Measurements from ENCODE around the gene TPX2.
"Not testable (repeated sequence)": the region's sequence is repeated elsewhere in the genome, so short reads cannot be mapped to it uniquely, and the experiment has no call there.

Gene TPX2

DNA sequence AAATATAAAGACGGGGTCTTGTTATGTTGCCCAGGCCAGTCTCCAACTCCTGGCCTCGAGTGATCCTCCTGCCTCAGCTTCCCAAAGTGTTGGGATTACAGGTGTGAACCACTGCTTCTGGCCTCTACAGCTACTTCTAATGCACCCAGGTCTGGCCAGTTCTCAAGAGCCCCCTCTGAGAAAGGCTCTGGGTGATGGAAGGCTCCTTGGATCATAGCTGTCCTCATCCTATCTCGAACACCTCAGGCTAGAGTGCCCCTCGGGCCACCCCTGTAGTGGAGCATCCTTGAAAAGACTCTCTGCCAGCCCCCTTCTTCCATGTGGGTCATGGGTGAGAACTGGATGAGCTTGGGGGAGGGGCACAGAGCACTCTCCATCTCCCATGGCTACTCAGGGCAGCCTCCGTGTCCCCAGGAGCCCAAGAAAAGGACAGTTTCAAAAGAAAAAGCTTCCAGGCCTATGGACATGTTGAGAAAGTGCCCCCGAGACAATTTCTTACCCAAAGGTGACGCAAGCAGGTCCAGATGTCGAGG lies 79.4 kb downstream of the TPX2 start:
- no peak for DNase-seq

DNA sequence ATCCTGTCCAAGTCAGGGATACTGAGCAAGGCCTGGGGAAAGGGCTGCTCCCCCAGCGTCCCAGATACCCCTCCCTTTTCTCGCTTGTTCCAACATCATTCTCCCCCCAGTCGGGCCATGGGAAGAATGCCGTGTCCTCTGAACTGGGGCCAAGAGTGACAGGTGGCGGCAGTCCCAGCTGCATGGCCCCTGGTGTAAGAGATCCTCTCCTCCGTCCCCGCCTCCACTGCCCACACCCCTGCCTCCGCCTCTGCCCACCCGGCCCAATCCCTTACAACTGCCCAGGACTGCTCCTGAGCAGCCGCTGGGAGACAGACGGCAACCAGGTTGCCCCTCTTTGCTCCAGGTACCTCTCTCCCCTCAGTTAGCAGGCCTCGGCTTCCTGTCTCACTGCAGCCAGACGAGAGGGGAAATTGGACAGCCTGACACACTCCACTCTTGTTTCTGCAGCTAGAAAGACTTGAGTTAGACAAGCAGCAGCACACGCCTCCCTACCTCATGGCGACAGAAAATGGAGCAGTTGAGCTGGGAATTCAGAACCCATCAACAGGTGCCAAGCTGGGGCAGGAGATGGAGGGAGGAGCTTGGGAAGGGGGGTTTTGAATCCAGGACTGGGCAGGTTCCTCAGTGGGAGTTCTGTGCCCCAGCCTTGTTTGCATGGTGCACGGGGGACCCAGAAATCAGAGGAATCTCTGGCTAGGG lies 80.1 kb downstream of the TPX2 start, which contains the start of gene MYLK2:
MYLK2 (plus strand) TSS at position 274 of the 702 bp plus-strand sequence; CDS start at position 499, 225 bp downstream.
- no peak for DNase-seq

DNA sequence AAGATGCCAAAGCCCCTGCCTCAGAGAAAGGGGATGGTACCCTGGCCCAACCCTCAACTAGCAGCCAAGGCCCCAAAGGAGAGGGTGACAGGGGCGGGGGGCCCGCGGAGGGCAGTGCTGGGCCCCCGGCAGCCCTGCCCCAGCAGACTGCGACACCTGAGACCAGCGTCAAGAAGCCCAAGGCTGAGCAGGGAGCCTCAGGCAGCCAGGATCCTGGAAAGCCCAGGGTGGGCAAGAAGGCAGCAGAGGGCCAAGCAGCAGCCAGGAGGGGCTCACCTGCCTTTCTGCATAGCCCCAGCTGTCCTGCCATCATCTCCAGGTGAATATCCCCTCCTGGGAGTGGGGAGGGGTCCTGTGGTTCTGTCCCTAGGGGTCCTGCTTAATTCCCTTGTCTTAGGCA lies 81.1 kb downstream of the TPX2 start:
- DNase-seq = no peak

DNA sequence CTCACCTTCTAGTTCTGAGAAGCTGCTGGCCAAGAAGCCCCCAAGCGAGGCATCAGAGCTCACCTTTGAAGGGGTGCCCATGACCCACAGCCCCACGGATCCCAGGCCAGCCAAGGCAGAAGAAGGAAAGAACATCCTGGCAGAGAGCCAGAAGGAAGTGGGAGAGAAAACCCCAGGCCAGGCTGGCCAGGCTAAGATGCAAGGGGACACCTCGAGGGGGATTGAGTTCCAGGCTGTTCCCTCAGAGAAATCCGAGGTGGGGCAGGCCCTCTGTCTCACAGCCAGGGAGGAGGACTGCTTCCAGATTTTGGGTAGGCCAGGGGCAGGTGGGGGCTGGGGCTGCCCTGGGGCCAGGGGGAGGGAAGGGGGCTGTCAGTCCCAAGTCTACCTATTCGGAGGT lies 82.3 kb downstream of the TPX2 start:
- DNase-seq = no peak

DNA sequence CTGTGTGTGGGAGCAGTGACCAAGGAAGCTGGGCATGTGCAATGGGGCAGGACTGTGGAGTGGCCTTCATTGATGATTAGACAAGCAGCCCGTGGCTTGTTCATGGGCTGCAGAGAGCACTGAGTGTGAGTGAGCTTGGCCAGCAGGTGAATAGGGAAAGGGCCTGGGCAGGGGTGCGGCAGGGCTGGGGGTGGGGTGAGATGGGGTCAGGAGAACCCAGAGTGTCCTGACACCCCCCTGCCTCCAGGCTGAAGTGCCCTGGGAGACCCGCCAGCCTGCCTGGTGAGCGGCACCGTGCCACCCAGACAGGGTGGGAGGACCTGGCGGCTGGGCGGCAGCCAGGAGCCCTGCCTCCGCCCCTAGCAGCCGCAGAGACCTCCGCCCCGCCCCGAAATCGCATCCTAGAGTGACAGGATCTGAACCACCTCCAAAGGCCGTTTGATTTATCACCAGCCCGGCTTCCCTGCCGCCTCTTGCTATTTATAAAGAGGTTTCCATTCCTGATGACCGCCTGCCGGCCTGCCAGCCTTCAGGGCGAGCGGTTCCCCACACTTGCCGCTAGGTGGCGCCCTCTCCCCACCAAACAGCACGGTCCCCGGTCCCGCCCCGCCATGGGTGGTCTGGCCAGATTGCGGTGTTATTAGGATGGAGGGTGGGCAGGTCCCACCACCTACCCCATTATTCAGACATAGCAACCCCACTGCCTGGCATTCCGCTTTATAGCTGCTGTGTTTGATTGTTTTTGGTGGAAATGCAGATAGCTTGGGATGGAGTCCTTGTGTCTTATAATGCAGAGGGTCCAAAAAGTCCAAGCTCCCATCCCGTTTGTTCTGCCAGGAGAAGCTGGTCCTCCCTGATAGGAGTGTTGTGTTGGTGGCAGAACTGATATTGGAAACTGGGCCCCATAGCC lies 83.6 kb downstream of the TPX2 start:
- DNase-seq = peak; percentile 33

DNA sequence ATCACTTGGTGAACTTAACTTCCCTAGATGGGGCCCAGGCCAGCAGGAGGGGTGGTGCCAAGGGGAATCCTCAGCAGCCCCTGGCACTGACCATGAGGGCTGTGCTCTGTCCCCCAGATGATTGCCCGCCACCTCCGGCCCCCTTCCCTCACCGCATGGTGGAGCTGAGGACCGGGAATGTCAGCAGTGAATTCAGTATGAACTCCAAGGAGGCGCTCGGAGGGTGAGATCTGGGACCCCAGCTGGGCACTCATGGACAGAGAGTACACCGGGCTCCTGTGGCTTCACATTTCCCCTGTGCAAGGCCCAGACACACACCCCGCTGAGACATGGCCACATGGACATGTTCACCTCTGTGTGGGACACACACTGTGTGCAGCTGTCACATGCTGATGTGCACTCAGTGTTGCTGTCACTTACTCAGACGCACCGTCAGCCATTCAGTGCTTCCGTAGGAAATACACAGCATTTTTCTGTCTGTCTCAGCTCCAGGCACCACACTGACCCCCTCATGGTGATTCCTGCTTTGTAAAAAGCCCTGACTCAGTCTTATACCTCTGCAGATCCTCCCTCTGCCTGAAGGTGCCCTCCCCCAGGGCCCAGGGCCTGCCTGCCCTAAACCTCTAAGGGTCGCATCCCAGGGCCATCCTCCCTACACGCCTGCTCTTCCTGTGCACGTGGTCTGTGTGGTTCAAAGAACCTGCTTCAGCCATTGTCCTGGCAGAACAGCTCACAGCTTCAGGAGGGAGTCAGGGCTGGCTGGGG lies 84.5 kb downstream of the TPX2 start:
- no peak for DNase-seq

DNA sequence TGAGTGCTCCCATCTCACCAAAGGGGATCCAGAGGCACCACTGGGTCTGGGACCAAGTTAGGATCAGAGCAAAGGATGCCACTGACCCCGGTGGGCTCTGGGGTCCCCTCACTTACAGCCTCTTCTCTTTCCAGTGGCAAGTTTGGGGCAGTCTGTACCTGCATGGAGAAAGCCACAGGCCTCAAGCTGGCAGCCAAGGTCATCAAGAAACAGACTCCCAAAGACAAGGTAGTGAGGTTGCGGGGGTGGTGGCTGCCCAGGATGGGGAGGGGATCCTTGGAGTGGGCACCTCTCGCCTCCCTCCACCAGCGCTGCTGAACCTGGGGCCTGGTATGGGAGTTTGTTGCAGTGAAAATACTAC lies 85.0 kb downstream of the TPX2 start:
- no peak for DNase-seq

DNA sequence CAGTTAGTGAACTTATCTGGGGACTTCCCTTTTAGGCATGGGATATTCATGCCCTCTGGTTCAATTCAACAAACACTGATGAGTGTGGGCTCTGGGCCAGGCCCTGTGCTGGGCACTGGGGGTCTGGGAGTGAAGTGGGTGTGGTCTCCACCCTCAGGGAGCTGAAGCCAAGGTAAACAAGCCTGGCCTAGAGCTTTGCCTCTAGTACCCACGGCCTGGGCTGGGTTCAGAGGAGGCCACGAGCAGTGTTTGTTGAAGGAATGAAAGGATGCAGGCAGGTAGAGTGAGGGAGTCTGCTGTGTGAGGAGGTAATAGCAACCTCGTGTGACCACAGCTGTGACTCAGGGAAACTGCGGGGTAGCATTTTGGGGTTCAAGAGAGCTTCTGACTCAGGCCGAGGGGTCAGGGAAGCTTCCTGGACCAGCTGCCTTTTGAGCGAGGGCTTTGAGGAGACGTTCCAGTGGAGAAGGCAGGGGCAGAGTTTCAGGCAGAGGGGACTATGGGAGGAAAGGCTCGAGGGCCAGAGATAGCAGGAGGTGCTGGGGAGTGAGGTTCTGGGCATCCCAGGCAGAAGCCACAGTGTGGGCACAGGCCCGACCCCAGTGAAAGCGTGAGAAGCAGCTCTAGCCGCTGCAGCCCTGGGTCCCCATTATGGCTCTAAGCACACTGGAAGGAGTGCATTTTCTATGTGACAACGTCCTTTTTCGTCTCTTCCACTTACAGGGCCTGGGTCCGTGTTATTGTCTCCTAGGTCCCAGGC lies 85.6 kb downstream of the TPX2 start:
- no peak for DNase-seq

DNA sequence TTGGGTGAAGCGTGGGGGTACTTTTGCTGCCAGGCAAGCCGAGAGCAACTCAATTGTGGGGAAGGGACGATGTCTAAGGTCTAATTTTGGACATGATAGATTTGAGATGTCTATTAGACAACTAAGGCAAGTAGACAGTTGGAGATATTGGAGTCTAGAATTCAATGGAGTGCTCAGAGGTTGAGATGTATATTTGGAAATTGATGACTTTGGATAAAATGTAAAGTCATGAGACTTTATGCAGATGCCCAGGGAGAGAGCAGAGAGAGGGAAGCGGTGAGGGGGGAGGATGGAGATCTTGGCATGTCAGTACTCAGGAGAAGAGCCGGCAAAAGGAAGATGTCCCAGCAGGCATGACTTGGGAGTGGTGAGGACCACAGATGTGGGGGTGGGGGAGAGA lies 87.0 kb downstream of the TPX2 start:
- no peak for DNase-seq

DNA sequence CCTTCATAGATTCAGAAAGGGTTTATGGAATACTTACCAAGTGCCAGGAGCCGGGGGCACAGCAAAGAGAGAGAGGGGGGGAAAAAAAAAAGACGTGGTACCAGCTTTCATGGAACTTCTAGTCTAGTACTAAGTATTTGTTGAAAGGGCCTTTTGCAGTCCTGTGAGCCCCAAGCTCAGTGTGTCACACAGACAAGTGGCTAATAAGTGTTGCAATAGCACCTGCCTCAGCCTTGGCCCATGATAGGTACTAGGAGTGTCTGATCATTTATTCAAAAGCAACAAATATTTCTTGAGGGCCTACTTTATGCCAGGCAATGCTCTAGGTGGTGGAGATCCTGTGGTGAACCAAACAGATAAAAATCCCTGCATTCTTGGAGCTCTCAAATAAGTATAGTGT lies 88.0 kb downstream of the TPX2 start:
- no peak for DNase-seq

DNA sequence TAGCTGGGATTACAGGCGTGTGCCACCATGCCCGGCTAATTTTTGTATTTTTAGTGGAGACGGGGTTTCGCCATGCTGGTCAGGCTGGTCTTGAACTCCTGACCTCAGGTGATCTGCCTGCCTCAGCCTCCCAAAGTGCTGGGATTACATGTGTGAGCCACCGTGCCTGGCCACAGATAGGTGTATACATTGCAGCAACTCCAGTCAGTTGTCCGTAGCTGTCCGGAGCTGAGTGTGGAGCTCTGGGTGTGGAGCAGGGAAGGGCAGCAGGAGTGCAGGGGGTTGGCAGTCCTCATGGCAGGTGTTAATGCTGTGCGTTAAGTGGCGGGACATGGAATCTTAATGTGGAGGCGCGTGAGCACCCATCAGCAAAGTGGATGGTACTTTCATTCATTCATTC lies 88.9 kb downstream of the TPX2 start:
- not testable (repeated sequence) for DNase-seq

DNA sequence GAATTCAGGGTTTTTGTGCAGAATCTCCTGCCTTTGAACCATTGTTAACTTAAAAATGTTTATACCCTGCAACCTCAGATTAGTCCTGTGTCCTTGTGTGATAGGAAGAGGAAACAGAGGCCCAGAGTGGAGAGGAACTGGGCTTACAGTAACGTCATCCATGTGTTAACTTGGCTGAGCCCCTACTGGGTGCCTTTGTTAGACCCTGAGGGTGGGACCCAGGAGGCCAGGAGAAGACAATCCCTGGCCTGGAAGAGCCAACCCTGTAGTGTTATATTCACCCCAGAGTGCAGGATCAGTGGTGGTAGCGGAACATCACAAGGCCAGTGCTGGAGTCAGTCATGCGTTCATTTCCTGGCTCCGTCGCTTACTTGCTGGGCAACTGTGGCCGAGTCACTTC lies 90.6 kb downstream of the TPX2 start:
- DNase-seq = no peak

DNA sequence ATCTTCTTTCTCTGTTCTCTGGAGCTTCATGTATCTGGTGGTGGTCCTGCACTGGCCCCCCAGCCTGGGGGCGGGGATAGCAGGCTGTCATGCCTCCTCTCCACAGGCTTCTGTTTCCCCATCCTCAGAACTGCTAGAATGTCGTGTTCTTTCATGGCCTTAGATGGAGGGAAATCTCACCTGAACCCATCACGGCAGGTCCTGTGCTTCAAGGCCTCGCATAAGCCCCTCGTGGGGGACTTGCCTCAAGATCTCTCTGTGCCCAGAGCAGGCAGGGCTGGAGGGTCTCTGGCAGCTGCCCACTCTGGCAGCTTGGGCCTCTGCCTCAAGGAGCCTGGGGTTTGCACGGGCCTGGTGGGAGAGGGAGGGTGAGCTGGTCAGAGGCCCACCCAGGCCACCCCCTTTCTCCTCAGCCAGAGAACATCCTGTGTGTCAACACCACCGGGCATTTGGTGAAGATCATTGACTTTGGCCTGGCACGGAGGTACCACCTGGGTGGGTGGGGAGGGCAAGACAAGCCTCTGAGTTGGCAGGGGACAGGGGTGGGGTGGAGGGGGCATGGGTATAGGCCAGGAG lies 91.4 kb downstream of the TPX2 start:
- no peak for DNase-seq

DNA sequence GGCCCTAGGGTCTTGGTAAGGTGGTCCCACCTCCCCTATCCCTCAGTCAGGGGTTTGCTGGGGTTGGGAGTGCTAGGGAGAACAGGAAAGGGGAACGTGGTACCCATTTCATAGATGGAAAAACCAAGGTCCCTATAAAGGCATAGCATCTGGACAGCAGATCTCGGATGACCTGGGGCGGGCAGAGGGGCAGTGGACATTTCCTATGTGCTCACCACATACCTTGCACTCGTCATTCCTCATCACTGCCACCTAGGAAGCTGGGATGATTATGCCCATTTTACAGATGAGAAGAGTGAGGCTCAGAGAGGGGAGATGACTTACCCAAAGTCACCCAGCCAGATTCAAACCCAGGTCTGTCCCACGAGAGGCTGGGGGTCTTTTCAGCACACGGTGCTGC lies 92.1 kb downstream of the TPX2 start:
- DNase-seq = no peak

DNA sequence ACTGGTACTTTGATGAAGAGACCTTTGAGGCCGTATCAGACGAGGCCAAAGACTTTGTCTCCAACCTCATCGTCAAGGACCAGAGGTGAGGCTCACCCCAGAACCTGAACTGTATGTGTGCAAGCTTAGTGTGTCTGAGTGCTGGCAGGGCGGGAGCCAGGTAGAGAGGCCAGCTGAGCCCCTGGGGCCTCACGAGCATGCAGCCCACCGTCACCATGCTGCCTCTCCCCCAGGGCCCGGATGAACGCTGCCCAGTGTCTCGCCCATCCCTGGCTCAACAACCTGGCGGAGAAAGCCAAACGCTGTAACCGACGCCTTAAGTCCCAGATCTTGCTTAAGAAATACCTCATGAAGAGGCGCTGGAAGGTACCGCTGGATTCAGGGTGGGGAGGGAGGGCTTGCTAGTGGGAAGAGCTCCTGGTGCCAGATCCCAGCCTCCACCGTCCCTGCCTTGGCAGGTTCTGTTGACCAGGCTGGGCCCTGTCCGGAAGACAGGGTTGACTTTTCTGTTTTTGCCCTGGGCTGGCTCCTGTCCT lies 92.7 kb downstream of the TPX2 start:
- no peak for DNase-seq

DNA sequence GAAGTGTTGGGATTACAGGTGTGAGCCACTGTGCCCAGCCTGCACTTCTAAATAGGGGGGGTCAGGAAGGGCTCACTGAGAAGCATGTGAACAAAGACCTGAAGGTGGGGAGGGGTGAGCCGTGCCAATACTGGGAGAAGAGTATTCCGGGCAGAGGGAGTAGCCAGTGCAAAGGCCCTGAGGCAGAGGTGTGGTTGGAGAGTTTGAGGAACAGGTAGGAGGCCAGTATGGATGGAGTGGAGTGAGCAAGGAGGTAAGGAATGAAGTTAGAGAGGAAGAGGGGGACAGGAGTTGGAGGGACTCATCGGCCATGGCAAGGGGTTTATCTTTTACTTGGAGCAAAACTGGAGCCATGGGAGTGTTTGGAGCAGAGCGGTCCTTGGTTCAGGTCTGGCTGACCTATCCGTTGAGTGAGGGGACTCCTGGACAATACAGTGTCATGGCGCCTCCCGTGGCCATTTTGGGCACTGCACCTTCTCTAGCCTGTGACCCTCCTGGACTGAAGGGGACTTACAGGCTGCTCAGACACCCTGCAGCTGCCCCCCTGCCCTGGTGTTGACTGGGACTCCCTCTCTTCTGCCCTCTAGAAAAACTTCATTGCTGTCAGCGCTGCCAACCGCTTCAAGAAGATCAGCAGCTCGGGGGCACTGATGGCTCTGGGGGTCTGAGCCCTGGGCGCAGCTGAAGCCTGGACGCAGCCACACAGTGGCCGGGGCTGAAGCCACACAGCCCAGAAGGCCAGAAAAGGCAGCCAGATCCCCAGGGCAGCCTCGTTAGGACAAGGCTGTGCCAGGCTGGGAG lies 94.2 kb downstream of the TPX2 start:
- DNase-seq = no peak

DNA sequence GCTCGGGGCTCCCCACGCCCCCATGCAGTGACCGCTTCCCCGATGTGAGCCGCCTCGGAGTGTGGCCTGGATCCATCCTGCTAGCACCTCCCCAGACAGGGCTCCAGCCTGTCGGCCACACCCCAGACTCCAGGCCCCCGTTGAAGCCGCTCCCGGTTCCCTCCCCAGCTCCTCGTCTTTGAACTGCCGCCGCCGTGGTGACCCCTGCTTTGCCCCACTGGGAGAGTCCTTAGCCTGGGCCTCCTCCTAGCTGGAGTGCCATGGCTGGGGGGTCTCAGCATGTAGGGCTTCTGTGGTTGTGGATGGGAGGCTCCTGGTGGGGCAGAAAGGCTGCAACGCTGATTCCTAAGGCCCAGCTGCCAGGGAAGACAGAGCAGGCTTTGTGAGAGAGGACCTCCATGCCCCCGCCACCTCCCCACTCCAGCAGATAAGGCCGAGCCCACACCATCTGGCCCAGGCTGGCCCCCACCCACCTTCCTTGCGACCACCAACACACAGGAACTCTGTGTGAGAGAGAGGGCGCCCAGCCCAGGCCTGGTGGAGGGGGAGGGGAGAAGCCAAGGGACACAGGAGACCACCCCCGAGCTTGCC lies 94.9 kb downstream of the TPX2 start:
- no peak for DNase-seq

DNA sequence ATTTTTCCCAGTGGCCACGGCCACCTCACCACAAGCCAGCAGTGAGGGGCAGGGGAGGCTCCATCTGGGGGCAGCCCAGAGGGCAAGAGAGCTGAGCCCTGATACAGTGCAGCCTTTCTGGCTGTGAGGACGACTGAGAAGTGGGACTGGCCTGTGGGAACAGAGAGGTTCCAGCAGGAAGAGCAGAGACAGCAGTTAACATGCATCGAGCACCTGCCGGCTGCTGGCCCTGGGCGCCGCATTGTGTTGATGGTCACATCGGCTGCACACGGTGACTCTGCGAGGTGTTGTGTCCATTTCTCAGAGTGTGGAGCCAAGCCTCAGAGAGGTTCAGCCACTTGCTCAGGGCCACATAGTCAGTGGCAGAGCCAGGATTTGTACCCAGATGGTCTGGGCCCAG lies 96.5 kb downstream of the TPX2 start:
- no peak for DNase-seq

DNA sequence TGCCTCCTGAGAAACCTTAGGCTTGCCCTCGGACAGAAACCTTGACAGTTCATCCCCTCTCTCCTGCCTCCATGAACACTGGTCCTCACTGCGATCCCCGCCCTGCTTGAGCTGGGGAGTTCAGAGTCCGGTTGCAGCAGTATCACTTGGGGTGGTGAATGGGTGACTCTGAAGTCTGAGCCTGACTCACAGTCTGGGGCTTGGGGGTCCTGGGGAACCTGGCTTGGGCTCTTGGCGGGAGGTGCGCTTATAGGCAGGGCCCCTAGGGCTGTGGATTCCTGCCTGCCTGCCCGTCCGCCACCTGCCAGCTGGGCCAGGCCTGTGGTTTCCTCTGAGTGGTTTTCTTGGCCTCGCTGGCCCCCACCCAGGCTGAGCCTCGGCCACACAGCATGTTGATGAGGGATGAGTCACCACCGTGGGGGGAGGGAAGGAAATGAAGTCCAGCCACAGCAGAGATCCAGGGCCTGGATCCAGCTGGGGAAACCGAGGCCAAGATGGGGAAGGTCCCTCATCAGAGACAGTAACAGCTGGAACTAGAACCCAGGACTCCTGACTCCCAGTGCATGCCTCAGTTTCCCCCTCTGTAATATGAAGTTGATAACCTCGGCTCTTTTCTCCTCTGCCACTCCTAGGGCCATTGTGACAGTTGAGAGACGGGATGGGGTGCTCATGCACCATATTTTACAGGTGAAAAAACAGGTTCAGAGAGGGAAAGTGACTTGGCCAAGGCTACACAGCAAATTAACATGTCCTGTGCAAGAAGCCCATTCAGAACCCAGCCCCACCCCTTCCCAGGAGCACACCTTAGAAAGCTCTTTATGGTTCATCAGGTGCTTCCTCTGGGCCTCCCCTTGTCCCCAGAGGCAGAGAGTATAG lies 97.1 kb downstream of the TPX2 start:
- no peak for DNase-seq

All from activated gamma-delta T cell (primary cell).